Activated CD4-positive, alpha-beta T cell treated with anti-CD3 and anti-CD28 coated beads for 48 hours (primary cell): ENCODE results near the gene SMIM10L2A.
"Not testable (repeated sequence)": the region's sequence is repeated elsewhere in the genome, so short reads cannot be mapped to it uniquely, and the experiment has no call there.

Experiments
- DNase-seq: peaks from one replicate; pipeline ENCODE4 v3.0.0-alpha.2; 2020

The SMIM10L2A gene

DNA sequence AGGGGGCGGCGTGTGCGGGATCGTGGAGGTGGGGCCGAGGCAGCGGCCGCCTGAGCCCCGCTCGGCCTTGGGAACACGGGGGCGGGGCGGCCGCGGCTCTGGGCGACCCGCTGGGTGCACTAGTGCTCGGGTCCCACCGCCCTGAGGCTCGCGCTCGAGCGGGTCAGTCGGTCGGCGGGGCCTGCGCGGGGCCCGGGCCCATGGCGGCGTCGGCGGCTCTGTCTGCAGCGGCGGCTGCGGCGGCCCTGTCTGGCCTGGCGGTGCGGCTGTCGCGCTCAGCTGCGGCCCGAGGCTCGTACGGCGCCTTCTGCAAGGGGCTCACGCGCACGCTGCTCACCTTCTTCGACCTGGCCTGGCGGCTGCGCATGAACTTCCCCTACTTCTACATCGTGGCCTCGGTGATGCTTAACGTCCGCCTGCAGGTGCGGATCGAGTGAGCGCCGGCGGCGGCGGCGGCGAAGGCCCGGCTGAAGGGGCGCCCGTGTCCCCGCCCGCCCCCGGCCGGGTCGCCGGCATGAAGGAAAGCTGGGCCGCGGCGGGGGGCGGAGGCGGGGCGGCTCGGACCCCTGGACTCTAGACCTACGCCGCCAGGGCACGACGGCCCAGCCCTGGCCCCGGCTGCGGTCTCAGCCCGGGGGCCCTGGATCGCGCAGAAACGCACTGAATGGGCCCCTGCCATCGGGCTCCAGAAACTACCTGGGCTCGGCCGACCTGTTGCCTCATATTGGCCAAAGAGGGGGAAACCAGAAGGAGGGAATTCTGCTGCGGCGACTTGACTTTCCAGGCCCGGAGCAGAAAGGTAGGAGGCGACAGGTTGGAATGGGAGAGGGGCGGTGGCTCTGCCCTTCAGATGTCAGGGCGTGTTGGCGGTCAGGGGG lies at the start of gene SMIM10L2A:
TSS of gene SMIM10L2A (plus strand) at position 13 of the 878 bp plus-strand sequence. CDS start at position 201, 188 bp downstream.
- peak; percentile 10 for DNase-seq

DNA sequence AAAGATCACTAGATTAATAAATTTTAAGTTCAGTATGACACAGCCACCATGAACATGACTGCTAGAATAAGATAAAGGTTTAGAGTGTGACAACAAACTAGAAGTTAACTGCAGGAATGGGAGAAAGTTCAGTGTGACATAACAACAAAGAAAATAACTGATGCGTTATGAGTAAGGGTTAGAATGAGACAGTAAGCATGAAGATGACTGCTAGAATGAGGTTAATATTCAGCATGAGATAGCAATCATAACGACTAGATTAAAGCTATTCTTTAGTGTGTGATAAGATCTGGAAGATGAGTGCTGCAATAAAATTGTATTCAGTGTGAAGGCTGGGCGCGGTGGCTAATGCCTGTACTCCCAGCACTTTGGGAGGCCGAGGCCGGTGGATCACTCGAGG lies 48.4 kb upstream of the SMIM10L2A start:
- DNase-seq: no peak

DNA sequence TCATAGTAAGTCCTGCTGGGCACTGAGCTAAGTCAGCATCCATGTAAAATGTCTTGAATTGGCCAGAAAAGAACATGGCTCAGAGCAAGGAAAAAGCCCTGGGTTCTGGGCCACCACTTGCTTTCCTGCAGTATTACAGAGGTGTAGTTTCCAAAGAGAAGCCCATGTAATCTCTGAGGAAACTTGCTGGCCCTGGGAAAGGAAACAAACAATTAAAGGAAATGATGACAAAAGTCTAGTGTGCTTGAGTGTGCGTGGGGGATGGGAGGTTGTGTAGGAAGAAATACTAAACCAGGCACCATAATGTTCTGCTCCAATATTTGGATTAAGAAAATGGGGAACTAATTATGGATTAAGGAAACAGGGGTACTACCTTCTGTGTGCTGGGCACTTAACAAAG lies 39.5 kb upstream of the SMIM10L2A start:
- DNase-seq: no peak

DNA sequence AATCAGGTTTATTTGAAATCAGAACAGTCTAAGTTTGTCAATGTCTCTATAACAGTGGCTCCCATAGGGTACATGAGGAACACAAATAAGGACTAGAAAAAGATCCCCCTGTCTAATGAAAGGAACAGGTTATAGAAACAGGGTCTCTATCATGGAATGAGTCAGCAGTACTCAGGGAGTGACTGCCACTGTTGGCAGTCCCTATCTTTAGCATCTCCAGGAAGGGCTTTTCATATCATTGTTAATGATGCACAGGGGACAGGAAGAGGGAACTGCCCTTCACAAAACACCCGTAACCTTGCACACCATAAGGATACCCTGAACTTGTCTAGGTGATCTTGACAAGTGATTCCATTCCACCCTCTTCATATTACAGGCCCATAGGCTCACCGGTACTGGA lies 38.5 kb upstream of the SMIM10L2A start:
- no peak for DNase-seq

DNA sequence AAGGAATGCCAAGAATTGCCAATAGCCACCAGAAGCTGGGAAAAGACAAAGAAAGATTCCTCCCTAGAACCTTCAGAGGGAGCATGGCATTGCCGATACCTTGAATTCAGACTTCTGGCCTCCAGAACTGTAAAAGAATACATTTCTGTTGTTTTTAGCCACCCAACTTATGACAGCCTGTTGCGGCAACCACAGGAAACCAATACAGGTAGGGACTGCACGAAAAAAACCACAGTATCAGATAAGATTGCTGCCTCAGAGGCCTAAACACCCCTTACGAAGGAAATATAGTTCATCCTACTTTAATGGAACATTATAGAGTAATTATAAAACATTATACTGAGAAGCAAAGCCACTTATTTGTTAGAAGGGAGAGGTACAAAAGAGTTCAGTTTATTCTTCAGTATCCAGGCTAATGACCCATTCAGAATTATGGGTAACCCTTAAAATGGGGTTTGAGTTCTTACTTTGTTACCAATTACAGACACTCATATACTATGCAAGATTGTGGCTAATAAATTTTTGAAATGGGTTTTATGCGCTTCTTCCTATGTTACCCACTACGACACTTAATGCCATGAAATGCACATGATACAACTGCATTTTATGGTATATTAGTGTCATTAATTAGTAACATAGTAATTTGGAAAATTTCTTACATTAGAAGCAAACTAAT lies 37.4 kb upstream of the SMIM10L2A start:
- peak; percentile 21 for DNase-seq

DNA sequence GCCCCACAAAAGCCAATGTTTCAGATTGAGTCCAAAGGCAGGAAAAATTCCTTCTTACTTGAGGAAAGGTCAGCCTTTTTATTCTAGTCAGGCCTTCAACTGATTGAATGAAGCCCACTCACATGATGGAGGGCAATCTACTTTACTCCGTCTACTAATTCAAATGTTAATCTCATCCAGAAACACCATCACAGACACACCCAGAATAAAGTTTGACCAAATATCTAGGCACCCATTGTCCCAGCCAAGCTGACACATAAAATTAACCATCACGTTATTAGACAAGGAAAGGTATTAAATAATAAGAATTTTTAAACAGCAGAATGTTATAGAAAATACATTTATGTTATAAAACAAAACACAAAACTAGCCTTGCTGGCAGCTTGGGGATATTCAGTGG lies 32.9 kb upstream of the SMIM10L2A start:
- no peak for DNase-seq

DNA sequence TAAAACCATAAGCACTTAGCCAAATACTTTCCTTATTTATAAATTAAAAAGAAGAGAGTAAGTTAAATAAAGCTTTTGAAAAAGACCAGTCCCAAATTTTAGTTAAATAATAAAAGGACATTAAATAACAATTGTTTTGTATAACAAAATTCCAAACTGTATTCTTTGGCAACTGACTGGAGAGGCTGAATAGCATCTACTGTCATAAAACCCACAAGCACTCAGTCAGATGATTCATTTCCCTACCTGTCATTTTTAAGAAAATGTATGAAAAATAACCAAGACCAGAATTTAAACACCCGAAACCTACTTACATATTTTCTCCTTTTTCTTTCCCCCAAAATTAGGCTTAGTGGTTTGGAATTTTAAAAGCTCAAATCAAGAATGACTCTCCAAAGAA lies 32.5 kb upstream of the SMIM10L2A start:
- no peak for DNase-seq

DNA sequence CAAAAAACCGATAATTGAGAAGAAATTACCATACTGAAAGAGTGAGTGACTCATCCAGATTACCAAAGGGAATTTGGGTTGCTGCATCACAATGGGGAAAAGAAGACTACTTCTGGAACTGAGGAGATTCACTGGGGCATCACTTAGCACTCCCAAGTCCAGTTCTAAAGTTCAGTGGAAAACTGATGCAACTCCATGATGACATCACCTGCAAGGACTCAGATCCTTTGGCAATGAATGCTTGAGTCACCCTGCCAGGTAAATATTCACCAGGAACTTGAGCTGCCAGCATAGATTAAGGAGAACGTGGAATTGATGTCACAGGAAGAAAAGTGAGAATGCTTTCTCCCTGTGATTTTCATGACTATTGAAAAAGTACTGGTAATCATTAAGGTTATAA lies 32.0 kb upstream of the SMIM10L2A start:
- DNase-seq: no peak

DNA sequence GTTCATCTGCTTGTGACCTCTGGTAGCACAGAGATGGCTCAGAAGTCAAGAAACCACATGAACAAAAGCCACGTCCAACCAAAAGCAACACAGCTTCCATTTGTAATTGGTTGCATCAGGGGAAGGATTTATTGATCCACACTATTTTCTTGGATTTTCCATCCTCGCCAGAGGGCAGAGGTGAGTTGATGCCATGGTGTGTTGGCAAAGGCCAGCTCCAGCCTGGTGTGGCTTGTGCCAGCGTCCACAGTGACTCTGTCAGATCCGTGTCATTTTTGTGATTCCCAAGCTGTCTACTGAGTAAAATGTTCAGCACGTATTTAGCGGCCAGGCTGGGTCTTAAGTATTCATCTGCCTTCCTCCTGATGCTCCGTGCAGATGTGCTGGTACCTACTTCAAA lies 30.0 kb upstream of the SMIM10L2A start:
- DNase-seq: no peak

DNA sequence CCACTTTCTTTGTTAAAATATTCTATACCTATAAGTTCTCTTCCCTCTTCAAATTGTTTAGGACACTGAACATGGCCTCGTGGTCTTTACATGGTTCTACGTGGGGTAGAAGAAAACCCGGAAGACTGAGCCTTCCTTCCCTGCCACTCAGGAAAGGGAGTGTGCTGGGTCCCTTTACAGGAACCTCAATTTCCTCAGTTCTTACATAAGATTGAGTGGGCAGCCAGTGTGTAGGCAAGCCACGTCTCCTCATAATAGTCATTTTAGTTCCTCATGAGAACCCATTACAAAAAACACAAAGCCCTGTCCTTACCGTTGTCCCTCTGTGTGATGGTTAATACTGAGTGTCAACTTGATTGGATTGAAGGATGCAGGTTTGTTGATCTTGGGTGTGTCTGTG lies 28.7 kb upstream of the SMIM10L2A start:
- no peak for DNase-seq

DNA sequence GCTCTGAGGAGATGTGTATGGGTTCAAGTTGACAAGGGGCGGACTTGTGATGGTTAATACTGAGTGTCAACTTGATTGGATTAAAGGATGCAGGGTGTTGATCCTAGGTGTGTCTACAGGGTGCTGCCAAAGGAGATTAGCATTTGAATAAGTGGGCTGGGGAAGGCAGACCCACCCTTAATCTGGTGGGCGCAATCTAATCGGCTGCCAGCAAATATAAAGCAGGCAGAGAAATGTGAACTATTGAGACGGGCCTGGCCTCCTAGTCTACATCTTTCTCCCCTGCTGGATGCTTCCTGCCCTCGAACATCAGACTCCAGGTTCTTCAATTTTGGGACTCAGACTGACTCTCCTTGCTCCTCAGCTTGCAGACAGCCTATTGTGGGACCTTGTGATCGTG lies 26.7 kb upstream of the SMIM10L2A start:
- DNase-seq: no peak

DNA sequence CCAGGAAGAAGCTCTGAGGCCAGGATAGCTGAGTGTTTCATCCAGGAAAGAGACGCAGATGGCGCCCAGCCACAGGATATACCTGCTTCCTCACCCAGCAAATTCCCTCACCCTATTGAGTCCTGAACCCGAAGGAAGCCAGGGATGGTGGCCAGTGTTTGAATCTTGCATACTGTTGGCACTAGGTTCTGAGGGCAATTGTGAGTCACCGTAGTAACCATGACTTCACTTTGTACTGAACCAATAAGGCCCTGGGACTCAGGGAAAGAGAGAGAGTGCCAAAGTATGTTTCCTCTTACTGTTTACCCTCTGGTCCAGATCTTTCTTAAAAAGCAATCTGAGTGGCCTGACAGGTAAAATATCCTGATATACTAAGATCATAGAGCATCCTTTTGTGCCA lies 25.6 kb upstream of the SMIM10L2A start:
- DNase-seq: no peak

DNA sequence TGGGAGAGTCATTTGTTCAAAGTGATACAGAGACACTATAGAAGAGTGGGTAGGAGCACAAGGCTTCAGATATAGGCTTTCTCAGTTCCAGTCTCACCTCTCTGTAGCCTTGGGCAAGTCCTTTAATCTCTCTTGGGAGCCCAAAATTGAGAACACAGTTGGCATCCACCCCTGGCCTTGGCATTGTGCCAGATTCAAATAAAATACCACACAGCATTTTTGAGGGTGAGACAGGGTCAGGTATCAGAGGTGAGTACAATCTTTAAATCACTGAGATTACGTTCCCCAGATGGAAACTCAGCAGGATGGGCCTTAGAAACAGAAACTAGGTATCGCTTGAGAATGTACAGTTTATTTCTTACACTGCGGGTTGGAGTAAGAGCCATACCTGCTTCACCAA lies 25.2 kb upstream of the SMIM10L2A start:
- no peak for DNase-seq

DNA sequence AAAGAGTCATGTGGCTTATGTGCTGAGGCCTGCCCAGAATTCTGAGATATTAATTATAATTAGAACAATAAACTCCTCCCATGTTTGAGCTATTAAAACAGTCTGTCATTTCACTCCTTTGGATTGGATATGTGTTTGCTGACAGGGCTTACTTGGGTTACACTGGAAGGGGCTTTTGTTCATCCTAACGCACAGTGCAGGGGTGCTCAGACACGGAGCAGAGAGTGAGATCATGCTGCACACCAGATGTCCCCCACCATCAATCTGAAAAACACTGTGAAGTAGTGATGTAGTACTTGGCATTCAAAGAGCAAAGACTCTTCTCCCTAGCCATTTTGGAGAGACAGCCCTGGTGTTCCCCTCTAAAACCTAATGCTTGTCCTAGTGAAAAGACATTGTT lies 24.1 kb upstream of the SMIM10L2A start:
- no peak for DNase-seq

DNA sequence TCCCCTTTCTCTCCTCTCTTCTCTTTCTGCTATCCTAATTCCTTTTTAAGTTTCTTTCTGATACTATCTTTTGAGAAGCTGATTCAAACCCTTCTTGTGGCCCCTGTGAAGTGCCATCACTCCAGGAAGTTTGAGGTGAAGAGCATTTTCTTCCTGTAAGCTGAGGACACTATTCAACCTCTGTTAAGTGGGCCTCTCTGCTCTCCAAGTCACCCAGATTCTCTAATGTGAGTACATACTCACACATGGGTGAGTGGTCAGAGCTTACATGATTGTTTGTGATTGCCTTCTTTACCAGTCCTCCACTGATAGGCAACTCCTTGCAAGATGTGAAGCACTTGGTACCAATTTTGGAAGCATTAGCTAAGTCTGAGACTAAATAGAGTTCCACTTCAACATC lies 18.4 kb upstream of the SMIM10L2A start:
- DNase-seq: no peak

DNA sequence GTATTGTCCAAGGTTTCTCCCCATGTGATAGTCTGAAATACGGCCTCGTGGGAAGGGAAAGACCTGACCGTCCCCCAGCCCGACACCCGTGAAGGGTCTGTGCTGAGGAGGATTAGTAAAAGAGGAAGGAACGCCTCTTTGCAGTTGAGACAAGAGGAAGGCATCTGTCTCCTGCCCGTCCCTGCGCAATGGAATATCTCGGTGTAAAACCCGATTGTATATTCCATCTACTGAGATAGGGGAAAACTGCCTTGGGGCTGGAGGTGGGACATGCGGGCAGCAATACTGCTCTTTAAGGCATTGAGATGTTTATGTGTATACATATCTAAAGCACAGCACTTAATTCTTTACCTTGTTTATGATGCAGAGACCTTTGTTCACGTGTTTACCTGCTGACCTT lies 15.3 kb upstream of the SMIM10L2A start:
- not testable (repeated sequence) for DNase-seq

DNA sequence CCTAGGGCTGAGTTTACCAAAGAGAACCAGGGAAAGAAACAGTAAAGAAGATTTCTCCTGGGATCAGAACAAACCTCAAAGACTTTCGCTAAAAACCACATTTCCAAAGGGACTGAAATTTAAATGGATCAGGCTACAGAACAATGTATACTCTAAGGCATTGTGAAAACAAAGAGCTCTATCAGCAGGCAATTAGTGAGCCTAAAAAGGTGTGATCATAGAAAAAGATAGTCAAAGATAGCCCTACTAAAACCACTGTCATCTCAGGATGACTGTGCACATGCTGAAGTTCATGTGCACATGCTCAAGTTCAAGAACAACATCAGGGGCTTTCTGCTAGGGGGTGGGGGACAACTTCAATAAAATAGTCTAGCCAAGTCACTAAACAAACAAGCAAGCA lies 12.9 kb upstream of the SMIM10L2A start:
- no peak for DNase-seq

DNA sequence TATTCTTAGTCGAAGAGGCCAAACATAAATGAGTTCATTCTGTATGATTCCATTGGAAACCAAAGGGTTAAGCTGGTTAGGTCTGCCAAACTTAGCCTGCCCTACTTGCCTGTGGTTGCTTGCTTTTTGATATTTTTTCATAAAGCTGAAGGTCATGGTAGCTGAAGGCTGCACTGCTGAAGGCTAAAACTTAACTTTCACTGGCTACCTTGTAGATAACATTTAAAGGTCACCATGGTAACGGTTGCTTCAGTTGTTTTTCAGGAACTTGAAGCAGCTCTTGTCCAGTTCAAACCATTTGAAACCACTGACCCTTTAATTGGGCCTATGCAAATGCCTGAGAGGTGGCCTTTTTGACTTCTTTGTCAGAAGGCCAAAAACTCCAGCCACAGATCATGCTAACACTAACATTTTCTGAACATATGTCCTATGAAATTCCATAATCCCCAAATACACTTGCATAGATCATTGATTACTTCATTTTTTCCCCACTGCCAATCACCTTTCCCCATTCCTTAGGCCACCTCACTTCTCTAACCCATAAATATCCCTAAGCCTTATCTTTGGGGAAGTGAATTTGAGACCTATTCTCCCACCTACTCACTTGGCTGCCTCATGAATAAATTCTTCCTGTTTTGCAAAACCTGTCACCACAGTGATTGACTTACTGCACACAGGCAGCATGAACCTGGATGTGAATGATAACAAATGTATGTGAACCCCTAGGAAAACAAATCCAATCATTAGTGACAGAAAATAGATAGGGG lies 10.7 kb upstream of the SMIM10L2A start:
- DNase-seq: no peak

DNA sequence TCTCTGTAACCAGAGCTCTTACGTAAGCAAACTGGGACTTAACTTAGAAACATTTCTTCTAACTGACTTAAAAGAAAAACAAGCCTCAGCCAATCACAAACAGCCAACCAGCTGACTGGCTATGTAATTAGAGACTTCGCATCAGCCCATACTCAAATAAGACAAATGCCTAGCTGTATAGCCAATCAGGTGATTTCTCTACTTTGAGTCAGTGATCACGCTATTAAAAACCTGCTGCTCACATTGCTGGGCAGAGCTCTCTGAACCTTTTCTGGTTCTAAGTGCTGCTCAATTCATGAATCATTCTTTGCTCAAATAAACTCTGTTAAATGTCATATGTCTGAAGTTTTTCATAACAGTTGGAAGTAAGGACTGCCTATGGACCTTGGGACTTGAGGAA lies 9.9 kb upstream of the SMIM10L2A start:
- DNase-seq: no peak

DNA sequence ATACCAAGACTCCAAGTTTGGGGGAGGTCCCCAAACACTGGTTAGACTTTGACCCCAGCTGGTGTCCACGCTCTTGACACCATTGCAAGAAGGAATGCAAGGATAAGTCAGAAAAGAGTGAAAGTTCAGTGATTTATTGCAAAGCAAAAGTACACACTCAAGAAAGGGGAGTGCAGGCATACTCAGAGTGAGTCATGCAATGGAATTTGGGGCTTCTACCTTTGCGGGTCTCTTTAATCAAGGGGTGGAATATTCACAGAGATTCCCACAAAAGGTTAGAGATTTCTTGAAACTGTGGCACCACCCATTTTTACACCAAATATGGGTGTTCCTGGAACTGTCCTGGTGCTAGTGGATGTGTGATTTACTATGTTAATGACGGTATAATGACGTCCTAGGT lies 5.2 kb upstream of the SMIM10L2A start:
- DNase-seq: no peak

DNA sequence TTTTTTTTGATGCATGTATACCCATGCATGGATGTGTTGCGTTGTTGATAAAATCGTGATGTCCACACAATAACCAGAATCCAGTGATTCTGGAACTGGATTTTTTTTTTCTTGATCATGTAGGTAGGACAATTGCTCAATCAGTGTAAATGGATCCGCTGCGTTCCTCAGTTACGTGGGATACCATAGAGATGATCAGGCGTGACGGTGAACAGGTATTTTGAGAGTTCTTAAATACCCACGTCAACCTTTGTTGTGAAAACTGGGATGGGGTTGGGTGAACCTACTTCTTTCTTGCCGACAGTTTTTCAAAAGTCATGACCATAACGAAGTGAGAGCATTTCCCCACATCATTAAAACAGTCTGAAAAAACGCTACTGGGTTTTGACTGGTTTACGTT lies 913 bp upstream of the SMIM10L2A start:
- DNase-seq: no peak

DNA sequence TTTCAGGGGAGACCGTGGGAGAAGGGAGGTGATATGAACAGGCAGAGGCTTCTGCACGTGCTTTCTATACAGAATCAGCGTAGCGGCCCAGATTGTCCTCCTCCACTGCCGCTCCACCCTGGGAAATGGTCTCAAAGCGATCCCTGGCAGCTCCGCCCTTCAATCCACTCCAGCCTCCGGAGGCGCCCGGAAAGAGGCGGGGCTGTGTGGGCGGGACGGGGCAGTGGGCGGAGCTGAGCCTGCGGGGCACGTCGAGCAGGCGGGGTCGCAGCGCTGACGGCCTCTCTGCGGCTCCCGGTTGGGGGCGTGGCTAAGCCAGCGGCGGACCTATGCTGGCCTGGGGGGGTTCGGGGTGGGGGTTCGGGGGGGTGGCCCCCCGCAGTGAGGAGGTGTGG lies 210 bp upstream of the SMIM10L2A start:
- DNase-seq: peak; percentile 88

DNA sequence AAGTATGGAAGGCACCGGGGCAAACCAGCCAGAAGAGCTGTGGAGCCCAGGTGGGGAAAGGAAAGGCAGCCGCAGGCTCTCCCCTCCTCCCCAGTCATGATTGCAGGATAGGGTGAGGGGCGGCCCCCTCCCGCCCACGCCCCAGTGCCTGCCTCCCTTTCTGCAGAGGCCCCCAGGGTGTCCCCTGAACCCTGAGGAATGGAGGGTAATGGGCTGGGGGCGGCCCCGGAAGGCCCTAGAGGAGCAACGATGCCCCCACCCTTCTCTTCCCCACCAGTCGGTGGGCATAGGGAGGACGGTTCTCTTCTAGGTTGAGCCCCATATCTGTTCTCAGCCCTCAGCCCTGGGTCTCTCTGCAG lies 1.0 kb downstream of the SMIM10L2A start:
- DNase-seq: not testable (repeated sequence)
